SK-N-MC (cell line): ENCODE results near the gene CHST1.

Experiments used
- EZH2 ChIP-seq: fragments of 200-600 bp; sonication (generic); IDR thresholded peaks from one replicate; pipeline ENCODE4 v1.6.1; 2017; ENCODE audit warnings: antibody characterized with exemption
- FOXP2 ChIP-seq: optimal IDR thresholded peaks from 2 replicates; pipeline ENCODE3; 2011; ENCODE audit warnings: mild to moderate bottlenecking, moderate library complexity; ENCODE audit not compliant: insufficient read depth; ENCODE audit errors: extremely low read length, control extremely low read depth
- POLR2AphosphoS5 ChIP-seq: IDR thresholded peaks from 2 replicates; pipeline ENCODE4 v1.6.1; 2012; ENCODE audit warnings: mild to moderate bottlenecking, low read depth, low read length, borderline replicate concordance

- TF ChIP-seq POLR2AphosphoS5 (no peak), EZH2 (no peak), FOXP2 (no peak)
These were observed 48.2 kb upstream of the CHST1 start for GRCh38 chr11:45713573-45713972.
